Upper lobe of right lung (tissue), 1 donor: Measurements from ENCODE around the gene SNX5. TPM values are rescaled to one million over a fixed set of nuclear protein-coding genes. Genes with fewer than 3 reads are reported as not detected.

ENCODE experiments used
- ATAC-seq: fragments of 200-7000 bp; cut with Tn5 transposase; one replicate; pipeline ENCODE4 v1.9.1; 2020; ENCODE audit warnings: mild to moderate bottlenecking, moderate library complexity
- DNase-seq: peaks from one replicate; pipeline ENCODE4 v3.0.0-alpha.2; 2020
- H3K27ac ChIP-seq: fragments of 200-600 bp; one replicate; pipeline ENCODE4 v1.8.0; 2022
- H3K27me3 ChIP-seq: fragments of 200-600 bp; one replicate; pipeline ENCODE4 v1.8.0; 2022; ENCODE audit warnings: mild to moderate bottlenecking
- H3K36me3 ChIP-seq: fragments of 200-600 bp; one replicate; pipeline ENCODE4 v1.8.0; 2022
- H3K4me1 ChIP-seq: fragments of 200-600 bp; one replicate; pipeline ENCODE4 v1.8.0; 2022
- H3K4me3 ChIP-seq: fragments of 200-600 bp; one replicate; pipeline ENCODE4 v1.8.0; 2022; ENCODE audit warnings: mild to moderate bottlenecking
- H3K9me3 ChIP-seq: fragments of 200-600 bp; one replicate; pipeline ENCODE4 v1.8.0; 2022
- intact Hi-C: fragments of 100-400 bp; cut with DNase I; formaldehyde crosslinking; loops from one replicate; pipeline ENCODE4 v1.11.0; 2022
- total RNA-seq: library from RNA; stranded (reverse); fragmentation: NEBNext Ultra II Directional; extraction: Animal tissue kit (Norgen Biotek cat#: 25700); gene quantifications from one replicate; pipeline ENCODE4 v1.2.1, GENCODE V29; 2021
- TF ChIP-seq, protein P1 (sequence below): fragments of 200-600 bp; IDR thresholded peaks from one replicate; pipeline ENCODE4 v1.8.0; 2022; ENCODE audit warnings: antibody characterized with exemption
- donor health status: DM: no; HTN: yes; CAD: no; lungs with severe emphysema.

Gene SNX5
- total RNA-seq, 1 donor from 2014 or later = 86.6 TPM

DNA sequence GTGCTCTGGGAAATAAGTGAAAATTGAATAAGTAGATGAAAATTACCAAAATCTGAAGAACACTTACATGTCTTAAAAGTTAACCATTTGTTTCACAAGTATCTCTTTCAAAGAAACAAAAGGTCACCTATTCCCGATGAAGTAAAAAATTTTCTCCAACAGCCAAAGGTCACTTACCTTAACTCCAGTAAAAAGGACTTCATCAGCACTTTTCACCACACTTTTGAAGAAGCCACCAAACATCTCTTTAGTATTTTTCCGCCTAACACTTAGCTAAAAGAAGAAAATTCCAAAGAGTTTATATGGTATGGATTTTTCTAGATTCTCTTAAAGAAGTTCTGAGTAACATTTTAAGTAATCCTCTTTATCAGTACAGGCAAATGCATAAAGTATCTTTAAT lies 17.3 kb downstream of the SNX5 start:
- no peak overlapping the region for H3K27ac ChIP-seq
- H3K9me3 ChIP-seq = no peaks in the 10 kb centered on the region
- peaks cover 91% of the 10 kb centered on the region for H3K36me3 ChIP-seq
- DNase-seq (no peak), ATAC-seq (no peak)
- H3K4me1 ChIP-seq = peaks cover 10% of the 10 kb centered on the region
- H3K4me3 ChIP-seq = no peak overlapping the region
- TF ChIP-seq, protein P1, sequence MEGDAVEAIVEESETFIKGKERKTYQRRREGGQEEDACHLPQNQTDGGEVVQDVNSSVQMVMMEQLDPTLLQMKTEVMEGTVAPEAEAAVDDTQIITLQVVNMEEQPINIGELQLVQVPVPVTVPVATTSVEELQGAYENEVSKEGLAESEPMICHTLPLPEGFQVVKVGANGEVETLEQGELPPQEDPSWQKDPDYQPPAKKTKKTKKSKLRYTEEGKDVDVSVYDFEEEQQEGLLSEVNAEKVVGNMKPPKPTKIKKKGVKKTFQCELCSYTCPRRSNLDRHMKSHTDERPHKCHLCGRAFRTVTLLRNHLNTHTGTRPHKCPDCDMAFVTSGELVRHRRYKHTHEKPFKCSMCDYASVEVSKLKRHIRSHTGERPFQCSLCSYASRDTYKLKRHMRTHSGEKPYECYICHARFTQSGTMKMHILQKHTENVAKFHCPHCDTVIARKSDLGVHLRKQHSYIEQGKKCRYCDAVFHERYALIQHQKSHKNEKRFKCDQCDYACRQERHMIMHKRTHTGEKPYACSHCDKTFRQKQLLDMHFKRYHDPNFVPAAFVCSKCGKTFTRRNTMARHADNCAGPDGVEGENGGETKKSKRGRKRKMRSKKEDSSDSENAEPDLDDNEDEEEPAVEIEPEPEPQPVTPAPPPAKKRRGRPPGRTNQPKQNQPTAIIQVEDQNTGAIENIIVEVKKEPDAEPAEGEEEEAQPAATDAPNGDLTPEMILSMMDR = no peak
- intact Hi-C loops = no loop called here
- no peaks in the 10 kb centered on the region for H3K27me3 ChIP-seq

DNA sequence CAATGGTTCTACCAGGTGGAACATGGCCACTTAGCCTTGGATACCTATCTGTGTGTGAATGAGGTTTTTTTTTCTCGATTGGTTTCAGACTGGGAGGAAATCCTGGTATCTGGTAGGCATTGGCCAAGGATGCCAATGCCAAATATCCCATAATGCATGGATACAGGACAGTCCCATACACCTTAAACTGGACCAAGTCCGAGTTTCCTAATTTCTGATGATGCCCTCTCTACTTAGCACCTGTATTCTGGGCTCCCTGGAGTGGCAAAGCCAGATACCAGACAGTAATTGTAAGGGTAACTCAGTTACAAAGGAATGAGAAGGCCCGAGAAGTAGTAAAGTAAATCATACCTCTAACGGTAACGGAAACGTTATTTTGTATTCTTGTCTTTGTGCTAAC lies 17.9 kb downstream of the SNX5 start:
- DNase-seq (no peak), ATAC-seq (no peak)
- Histone ChIP-seq H3K36me3 (peaks cover 98% of the 10 kb centered on the region), H3K4me3 (no peak overlapping the region), H3K4me1 (peaks cover 4% of the 10 kb centered on the region), H3K9me3 (no peaks in the 10 kb centered on the region), H3K27me3 (no peaks in the 10 kb centered on the region), H3K27ac (no peak overlapping the region)
- TF ChIP-seq, protein P1 = no peak
- intact Hi-C loops = no loop called here

DNA sequence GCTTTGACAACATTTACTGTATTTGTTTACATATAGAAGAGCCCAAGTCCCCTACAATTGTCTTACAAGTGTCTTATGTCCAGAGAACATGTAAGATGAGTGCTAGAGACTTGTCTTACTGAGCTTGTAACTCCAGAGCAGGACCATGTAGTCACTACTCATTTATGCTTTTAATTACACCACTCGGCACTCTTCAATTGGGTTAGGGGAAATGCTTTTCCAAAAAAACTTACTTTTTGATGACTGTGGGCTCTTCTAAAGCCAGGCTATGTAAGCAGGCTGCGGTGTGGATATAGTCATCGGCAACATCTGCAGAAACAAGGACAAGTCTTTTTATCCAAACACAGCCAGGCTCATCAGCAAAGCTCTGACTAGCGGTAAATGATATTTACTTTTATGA lies 18.7 kb downstream of the SNX5 start:
- H3K36me3 ChIP-seq = peaks cover 99% of the 10 kb centered on the region
- no peak overlapping the region for H3K27ac ChIP-seq
- intact Hi-C loops = no loop called here
- TF ChIP-seq, protein P1 = no peak
- DNase-seq = no peak
- ATAC-seq = no peak
- H3K4me1 ChIP-seq = no peaks in the 10 kb centered on the region
- H3K27me3 ChIP-seq = no peaks in the 10 kb centered on the region
- H3K4me3 ChIP-seq = no peak overlapping the region
- no peaks in the 10 kb centered on the region for H3K9me3 ChIP-seq

DNA sequence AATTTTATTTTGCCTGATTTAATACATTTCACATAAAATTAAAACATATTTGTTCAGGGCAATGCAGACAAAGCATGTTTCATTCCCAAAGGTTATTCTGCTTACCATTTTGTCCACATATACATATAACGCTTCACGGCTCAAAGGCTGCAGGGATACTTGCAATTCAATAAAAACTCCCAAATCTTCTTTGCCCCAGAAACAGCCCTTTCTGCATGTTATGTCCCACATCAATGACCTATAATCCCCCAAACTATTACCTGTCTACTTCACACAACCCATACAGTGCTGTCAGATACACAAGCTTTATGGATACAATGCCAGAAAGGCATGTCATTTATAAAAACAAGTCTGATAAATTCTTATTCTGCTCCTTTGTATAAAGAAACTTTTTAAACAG lies 20.2 kb downstream of the SNX5 start:
- no peaks in the 10 kb centered on the region for H3K27me3 ChIP-seq
- no peaks in the 10 kb centered on the region for H3K4me1 ChIP-seq
- DNase-seq = no peak
- no peak overlapping the region for H3K4me3 ChIP-seq
- intact Hi-C loops = no loop called here
- no peak overlapping the region for H3K27ac ChIP-seq
- H3K9me3 ChIP-seq = no peaks in the 10 kb centered on the region
- ATAC-seq = no peak
- TF ChIP-seq, protein P1 = no peak
- peaks cover 98% of the 10 kb centered on the region for H3K36me3 ChIP-seq

DNA sequence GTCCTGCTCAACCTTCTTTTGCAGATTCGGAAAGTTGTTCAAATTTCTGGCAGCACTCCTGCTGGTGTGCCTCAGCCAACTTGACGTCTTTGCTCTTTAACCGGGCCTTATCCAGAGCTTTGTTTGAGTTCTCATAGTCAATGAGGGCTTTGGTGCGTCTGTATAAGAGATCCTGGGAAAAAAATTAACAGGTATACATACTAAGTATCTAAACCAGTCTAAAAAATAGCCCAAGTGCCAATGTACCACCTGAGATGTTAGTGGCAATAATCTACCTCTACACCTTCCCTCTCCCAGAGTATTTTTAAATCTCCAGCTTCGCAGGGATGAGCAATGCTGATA lies 21.1 kb downstream of the SNX5 start:
- Histone ChIP-seq H3K27ac (no peak overlapping the region), H3K27me3 (no peaks in the 10 kb centered on the region), H3K9me3 (no peaks in the 10 kb centered on the region), H3K36me3 (peaks cover 98% of the 10 kb centered on the region), H3K4me3 (no peak overlapping the region), H3K4me1 (peaks cover 3% of the 10 kb centered on the region)
- no peak for DNase-seq
- TF ChIP-seq, protein P1 = no peak
- ATAC-seq = no peak
- intact Hi-C loops = no loop called here
